Ectodermal cell (in vitro differentiated cells): ENCODE measurements around the gene GUK1.

Experiments
- H3K27ac ChIP-seq: 2 replicates; pipeline ENCODE4 v1.7.0; 2013; ENCODE audit warnings: mild to moderate bottlenecking, low read depth, low read length; ENCODE audit not compliant: insufficient read depth, poor library complexity, severe bottlenecking
- H3K27me3 ChIP-seq: 2 replicates; pipeline ENCODE4 v1.7.0; 2013; ENCODE audit warnings: mild to moderate bottlenecking, low read length; ENCODE audit not compliant: insufficient read depth, control insufficient read depth, poor library complexity, severe bottlenecking
- H3K36me3 ChIP-seq: one replicate; pipeline ENCODE4 v1.7.0; 2013; ENCODE audit warnings: low read length; ENCODE audit not compliant: control insufficient read depth, insufficient read depth
- H3K4me1 ChIP-seq: one replicate; pipeline ENCODE4 v1.7.0; 2013; ENCODE audit warnings: low read length; ENCODE audit not compliant: control insufficient read depth, insufficient read depth
- H3K4me3 ChIP-seq: 2 replicates; pipeline ENCODE4 v1.7.0; 2013; ENCODE audit warnings: low read depth, low read length, control low read depth; ENCODE audit not compliant: insufficient read depth
- H3K9me3 ChIP-seq: 2 replicates; pipeline ENCODE4 v1.7.0; 2013; ENCODE audit warnings: mild to moderate bottlenecking, low read length, moderate library complexity; ENCODE audit not compliant: control insufficient read depth
- WGBS, 2 experiments: methylation state at CpG; one replicate each; pipeline ENCODE4 v1.1.7; 2013; ENCODE audit warnings: missing lambda C conversion rate in 2 of 2; 5-methylcytosine and 5-hydroxymethylcytosine counted together

GUK1 gene

GRCh38 chr1:228123505-228123904 is 16.6 kb upstream of the GUK1 start:
- no peak overlapping the region for H3K27ac ChIP-seq
- no peaks in the 10 kb centered on the region for H3K4me1 ChIP-seq
- no peak overlapping the region for H3K4me3 ChIP-seq
- no peaks in the 10 kb centered on the region for H3K36me3 ChIP-seq
- H3K9me3 ChIP-seq, result no peaks in the 10 kb centered on the region
- WGBS, 2 experiments, result 62 to 68% methylated on average over 2 of the region's 2 CpGs
- H3K27me3 ChIP-seq, result peaks cover 18% of the 10 kb centered on the region

GRCh38 chr1:228125185-228125584 is 14.9 kb upstream of the GUK1 start:
- Histone ChIP-seq H3K4me3 (no peak overlapping the region), H3K27ac (no peak overlapping the region), H3K4me1 (no peaks in the 10 kb centered on the region), H3K27me3 (peaks cover 29% of the 10 kb centered on the region), H3K36me3 (no peaks in the 10 kb centered on the region), H3K9me3 (no peaks in the 10 kb centered on the region)
- 84 to 88% methylated on average over 5 of the region's 5 CpGs for whole genome bisulfite sequencing, 2 experiments

GRCh38 chr1:228131766-228132165 is 8.3 kb upstream of the GUK1 start:
- H3K36me3 ChIP-seq, result no peaks in the 10 kb centered on the region
- H3K27me3 ChIP-seq, result peaks cover 71% of the 10 kb centered on the region
- no peak overlapping the region for H3K4me3 ChIP-seq
- H3K27ac ChIP-seq, result no peak overlapping the region
- no peaks in the 10 kb centered on the region for H3K9me3 ChIP-seq
- no peaks in the 10 kb centered on the region for H3K4me1 ChIP-seq
- WGBS, 2 experiments, result 78 to 85% methylated on average over 2 of the region's 2 CpGs

- no peaks in the 10 kb centered on the region for H3K36me3 ChIP-seq
- H3K27ac ChIP-seq, result no peak overlapping the region
- 87% methylated on average over 12 of the region's 12 CpGs for WGBS, 2 experiments
- H3K27me3 ChIP-seq, result peaks cover 81% of the 10 kb centered on the region
- no peak overlapping the region for H3K4me3 ChIP-seq
- no peaks in the 10 kb centered on the region for H3K9me3 ChIP-seq
- H3K4me1 ChIP-seq, result no peaks in the 10 kb centered on the region
These were observed 5.5 kb upstream of the GUK1 start for GRCh38 chr1:228134591-228134990.

GRCh38 chr1:228136901-228137300 is 3.2 kb upstream of the GUK1 start:
- no peak overlapping the region for H3K4me3 ChIP-seq
- no peaks in the 10 kb centered on the region for H3K36me3 ChIP-seq
- 59 to 75% methylated on average over 1 of the region's 1 CpG for WGBS, 2 experiments
- peaks cover 7% of the 10 kb centered on the region for H3K4me1 ChIP-seq
- H3K27ac ChIP-seq, result no peak overlapping the region
- peaks cover 59% of the 10 kb centered on the region for H3K27me3 ChIP-seq
- H3K9me3 ChIP-seq, result no peaks in the 10 kb centered on the region

- H3K27me3 ChIP-seq, result peaks cover 44% of the 10 kb centered on the region
- no peaks in the 10 kb centered on the region for H3K9me3 ChIP-seq
- H3K27ac ChIP-seq, result peak overlapping the region; percentile 60
- H3K36me3 ChIP-seq, result no peaks in the 10 kb centered on the region
- H3K4me1 ChIP-seq, result peaks cover 7% of the 10 kb centered on the region
- 26 to 27% methylated on average over 30 of the region's 30 CpGs for whole genome bisulfite sequencing, 2 experiments
- peak overlapping the region; percentile 96 for H3K4me3 ChIP-seq
These were observed 611 bp upstream of the GUK1 start for GRCh38 chr1:228139406-228139930.

- H3K27me3 ChIP-seq, result peaks cover 31% of the 10 kb centered on the region
- WGBS, 2 experiments, result 21 to 23% methylated on average over 25 of the region's 25 CpGs
- peak overlapping the region; percentile 95 for H3K27ac ChIP-seq
These were observed 696 bp downstream of the GUK1 start for GRCh38 chr1:228140724-228141225.

GRCh38 chr1:228141226-228142044 is 1.4 kb downstream of the GUK1 start:
- Histone ChIP-seq H3K27me3 (peaks cover 24% of the 10 kb centered on the region), H3K4me3 (peak overlapping the region; percentile 96), H3K9me3 (no peaks in the 10 kb centered on the region), H3K4me1 (peaks cover 7% of the 10 kb centered on the region), H3K27ac (no peak overlapping the region), H3K36me3 (no peaks in the 10 kb centered on the region)
- 86% methylated on average over 27 of the region's 27 CpGs for WGBS, 2 experiments

More at GRCh38 chr1:228140724-228141225, 696 bp downstream of the GUK1 start:
- Histone ChIP-seq H3K9me3 (no peaks in the 10 kb centered on the region), H3K36me3 (no peaks in the 10 kb centered on the region), H3K4me3 (peak overlapping the region; percentile 96), H3K4me1 (peaks cover 7% of the 10 kb centered on the region)

GRCh38 chr1:228142155-228142691 is 2.1 kb downstream of the GUK1 start:
- peaks cover 7% of the 10 kb centered on the region for H3K4me1 ChIP-seq
- no peak overlapping the region for H3K4me3 ChIP-seq
- no peaks in the 10 kb centered on the region for H3K9me3 ChIP-seq
- 95 to 98% methylated on average over 16 of the region's 16 CpGs for WGBS, 2 experiments
- H3K36me3 ChIP-seq, result no peaks in the 10 kb centered on the region
- H3K27me3 ChIP-seq, result peaks cover 16% of the 10 kb centered on the region
- H3K27ac ChIP-seq, result no peak overlapping the region

- Histone ChIP-seq H3K9me3 (no peaks in the 10 kb centered on the region), H3K4me1 (peaks cover 7% of the 10 kb centered on the region), H3K27ac (no peak overlapping the region), H3K4me3 (no peak overlapping the region), H3K36me3 (no peaks in the 10 kb centered on the region), H3K27me3 (peaks cover 12% of the 10 kb centered on the region)
- 94 to 97% methylated on average over 11 of the region's 11 CpGs for WGBS, 2 experiments
These were observed 2.6 kb downstream of the GUK1 start for GRCh38 chr1:228142701-228143136.
